SKM-1 (cell line): ENCODE data around the gene SGSM1.
A peak's percentile ranks its signal among the peaks of the same experiment; 100 is the strongest.
"Not testable (repeated sequence)": the region's sequence is repeated elsewhere in the genome, so short reads cannot be mapped to it uniquely, and the experiment has no call there.

ENCODE experiments used
- DNase-seq: peaks from one replicate; lab custom pipeline; 2025; ENCODE audit not compliant: unreplicated experiment; lab: John Stamatoyannopoulos, UW

SGSM1 gene

DNA sequence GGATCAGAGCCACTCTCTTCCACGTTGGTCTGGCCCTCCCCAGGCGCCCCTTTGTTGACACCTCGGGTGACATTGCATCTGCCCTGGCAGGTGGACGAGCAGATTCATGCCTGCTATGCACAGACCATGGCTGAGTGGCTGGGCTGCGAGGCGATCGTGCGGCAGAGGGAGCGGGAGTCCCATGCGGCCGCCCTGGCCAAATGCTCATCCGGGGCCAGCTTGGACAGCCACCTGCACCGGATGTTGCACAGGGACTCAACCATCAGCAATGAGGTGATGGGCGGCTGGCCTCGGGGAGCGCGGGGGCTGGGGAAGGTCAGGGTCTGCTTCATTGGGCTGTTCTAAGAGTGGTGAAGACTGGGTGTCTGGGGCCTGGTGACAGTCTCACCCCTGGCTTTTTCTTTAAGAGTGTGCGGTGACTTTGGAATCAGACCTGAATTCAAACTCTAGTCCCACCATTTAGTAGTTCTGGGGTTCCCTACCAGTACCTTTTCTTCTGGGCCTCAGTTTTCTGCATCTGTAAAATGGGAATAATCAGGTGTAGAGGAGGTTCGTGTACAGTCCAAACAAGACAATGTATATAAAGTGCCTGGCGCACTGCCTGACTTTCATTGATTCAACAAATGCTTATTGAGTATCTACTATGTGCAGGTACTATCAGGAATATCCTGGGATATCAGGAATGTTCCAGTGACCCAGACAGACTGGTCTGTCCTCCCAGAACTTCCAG, 87.5 kb downstream of the SGSM1 start:
- no peak for DNase-seq

DNA sequence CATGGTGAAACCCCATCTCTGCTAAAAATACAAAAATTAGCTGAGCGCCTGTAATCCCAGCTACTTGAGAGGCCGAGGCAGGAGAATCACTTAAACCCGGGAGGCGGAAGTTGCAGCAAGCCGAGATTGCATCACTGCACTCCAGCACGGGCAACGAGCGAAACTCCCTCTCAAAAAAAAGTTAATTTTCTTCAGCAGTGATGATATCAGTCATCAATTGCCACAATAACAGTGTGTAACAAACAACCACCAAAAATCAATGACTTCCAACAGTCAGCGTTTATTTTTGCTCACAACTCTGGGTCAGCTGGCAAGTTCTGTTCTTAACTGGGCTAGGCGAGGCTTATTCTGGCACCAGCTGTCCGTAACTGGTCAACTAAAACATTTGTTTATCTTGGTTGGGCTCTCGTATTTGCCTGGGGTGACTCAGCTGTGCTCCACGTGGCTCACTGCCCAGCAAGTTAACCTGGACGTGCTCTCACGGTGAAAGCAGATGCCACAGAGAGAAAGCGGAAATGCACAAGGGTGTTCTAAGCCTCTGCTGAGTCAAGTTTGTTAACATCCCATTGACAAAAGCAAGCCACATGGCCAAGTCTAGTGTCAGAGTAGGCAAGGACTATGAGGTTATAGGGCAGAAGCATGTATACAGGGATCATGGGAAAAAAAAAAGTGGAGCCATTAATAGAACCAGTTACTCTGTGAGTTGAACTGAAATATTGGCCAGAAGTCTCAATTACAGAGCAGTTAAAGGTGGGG, 88.4 kb downstream of the SGSM1 start:
- peak; percentile 88 for DNase-seq

DNA sequence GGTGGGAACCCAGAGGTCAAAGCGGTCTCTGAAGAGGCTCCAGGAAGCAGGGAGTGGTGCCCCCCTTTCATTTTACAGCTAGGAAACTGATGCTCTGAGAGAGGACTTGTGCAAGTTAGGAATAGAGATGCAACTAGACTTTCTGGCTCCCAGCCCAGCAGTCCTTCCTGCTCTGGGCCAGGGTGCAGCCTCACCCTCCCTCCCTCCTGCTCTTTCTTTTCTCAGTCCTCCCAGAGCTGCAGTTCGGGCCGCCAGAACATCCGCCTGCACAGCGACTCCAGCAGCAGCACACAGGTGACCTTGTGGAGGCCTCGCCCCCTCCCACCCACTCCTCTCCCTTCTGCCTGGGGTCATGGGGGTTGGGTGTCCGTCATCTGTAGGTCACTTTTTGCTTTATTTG, 89.0 kb downstream of the SGSM1 start:
- peak; percentile 57 for DNase-seq

DNA sequence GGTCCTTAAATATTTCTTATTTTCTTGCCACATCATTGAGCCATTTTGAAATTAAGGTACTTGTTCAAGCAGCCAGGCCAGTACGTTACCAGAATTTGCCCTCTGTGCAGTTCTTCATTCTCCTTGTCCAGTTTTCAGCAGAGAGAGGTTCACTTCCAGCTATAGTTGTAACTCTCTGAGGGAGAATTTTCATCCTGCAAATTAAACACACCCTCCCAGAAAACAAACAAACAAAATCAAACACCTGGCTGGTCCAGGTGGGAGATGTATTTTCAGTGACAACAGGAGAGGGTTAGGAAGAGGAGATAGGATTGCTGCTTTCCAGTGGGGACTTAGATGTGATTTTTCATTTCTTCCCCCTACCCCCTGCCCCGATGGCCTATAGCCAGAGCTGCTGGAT, 95.4 kb downstream of the SGSM1 start:
- DNase-seq: no peak

DNA sequence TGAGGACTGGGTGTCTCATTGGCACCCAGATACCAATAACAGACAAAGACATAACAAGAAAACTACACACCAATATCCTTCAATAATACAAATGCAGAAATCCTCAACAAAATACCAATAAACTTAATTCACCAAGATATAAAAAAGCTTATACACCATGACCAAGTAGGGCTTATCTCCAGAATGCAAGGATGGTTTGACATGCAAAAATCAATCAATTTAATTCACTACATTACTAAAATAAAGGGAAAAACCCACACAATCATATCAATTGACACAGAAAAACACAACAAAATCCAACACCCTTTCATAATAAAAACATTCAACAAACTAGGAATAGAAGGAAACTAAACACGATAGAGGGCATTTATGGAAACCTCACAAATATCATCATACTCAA, 99.9 kb downstream of the SGSM1 start:
- DNase-seq: no peak

DNA sequence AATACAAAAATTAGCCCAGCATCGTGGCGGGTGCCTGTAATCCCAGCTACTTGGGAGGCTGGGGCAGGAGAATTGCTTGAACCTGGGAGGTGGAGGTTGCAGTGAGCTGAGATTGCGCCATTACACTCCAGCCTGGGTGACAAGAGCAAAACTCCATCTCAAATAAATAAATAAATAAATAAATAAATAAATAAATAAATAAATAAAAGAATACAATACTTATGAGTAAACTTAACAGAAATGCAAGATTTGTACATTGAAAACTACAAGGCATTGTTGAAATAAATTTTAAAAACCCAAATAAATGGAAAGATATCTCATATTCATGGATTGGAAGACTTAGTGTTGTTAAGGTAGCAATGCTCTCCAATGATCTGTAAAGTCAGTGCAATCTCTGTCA, 101.1 kb downstream of the SGSM1 start:
- DNase-seq: not testable (repeated sequence)

DNA sequence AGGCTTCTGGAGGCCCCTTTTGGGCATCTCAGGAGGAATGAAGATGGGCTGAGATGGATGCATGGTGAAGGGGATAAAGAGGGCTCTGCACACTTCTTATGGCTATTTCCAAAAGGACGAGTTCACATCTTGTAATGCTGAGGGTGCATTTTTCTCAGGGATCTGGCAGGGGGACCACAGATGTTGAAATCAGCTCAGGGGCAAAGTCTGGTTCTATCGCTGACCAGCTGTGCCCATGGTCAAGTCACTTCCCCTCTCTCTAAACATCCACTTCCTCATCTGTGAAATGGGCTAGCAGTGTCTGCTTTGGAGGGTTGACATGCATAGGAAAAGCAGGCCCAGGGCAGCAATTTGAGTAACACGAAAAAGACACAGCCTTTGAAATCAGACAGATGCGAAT, 114.0 kb downstream of the SGSM1 start:
- DNase-seq: no peak

DNA sequence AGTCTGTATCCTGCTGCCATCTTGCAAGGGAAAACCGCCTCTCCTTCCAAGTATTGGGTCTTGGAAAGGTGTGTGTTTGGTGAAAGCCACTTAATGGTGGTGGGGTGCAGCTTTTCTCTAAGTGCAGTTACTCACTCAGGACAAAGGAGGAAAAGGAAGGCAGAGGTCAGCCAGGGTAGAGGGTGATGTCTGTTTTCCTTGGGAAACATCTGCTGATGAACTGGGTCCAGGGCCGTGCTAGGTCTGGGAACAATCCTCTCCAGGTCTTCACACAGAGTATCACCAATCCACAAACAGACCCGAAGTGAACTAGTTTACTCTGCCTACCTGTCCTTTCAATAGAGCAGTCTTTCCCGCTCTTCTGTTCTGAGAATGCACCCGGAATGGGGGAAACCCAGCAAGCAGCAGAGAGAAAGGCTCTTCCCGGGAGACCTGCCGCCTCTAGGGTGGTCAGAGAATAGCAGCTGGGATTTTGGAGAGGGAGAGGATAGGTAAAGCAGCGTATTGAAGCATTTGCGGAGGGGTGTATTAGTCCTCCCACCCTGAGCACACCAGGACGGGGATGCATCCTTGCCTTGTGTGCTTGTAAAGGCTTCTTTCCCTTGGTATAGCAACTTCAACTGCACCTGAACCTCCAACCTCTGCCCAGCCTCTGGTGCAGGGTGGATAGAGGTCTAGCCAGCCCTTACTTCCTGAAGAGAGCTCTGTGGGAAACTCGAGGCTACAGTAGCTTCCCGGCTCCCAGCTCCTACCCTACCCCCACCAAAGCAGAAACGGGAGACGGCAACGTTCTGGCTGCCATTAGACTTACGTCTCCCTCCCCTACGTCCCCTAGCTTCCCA, 119.8 kb downstream of the SGSM1 start:
- no peak for DNase-seq

DNA sequence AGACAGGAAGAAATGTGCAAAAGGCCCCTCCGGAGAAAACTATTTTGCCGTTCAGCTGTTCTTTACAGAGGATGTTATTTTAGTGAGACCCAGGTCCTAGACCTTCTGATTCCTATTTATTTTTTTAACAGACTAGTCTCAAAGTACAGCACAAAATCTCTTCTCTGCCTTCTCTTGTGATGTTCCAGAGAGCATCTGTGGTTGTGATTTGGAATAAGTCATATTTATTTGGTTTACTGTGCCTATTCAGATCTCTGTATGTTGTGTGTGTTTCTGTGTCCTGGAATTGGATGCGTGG, 120.4 kb downstream of the SGSM1 start:
- DNase-seq: no peak

DNA sequence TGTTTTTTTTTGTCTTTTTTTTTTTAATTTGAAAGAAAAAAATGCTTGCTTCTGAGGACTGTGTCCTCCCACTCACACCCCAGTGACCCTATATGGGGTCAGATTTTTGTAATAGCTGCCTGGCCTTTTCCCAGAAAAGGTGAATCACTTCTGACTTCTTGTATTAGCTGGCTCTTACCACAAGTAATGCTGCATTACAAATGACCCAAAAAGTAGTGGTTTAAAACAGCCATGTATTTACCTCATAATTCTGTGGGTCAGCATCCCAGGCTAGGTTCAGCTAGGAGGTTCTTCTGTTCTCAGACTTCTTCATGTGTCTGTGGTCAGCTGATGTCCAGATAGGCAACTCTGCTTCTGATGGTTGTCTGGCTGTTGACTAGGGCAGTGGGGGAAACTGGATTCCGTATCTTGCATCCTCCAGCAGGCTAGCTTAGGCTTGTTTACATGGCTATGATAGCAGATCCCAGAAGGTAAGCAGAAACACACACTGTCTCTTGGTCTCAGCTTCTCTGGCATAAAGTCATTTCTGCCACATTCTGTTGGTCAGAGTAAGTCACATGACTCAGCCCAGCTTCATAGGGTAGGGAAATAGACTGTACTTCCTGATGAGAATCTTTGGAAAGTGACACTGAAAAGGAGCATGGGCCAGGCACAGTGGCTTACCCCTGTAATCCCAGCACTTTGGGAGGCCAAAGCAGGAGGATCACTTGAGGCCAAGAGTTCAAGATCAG, 121.0 kb downstream of the SGSM1 start:
- DNase-seq: no peak

DNA sequence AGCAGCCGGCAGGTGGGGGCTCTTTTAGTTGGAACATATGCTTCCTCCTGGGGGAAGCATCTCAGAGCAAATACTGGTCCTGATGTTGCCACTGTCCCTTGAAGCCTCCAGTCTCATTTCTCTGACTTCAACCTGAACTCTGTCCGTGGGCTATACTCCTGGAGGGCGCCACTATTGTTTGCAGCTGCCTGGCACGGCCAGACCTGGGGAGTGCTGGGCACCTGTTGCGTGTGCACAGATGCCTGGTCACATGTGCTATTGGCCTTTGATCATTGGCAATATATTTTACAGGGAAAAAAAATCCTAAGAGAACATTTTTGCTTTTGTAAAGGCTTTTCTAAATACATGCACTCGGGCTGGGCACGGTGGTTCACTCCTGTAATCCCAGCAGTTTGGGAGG, 122.3 kb downstream of the SGSM1 start:
- no peak for DNase-seq

DNA sequence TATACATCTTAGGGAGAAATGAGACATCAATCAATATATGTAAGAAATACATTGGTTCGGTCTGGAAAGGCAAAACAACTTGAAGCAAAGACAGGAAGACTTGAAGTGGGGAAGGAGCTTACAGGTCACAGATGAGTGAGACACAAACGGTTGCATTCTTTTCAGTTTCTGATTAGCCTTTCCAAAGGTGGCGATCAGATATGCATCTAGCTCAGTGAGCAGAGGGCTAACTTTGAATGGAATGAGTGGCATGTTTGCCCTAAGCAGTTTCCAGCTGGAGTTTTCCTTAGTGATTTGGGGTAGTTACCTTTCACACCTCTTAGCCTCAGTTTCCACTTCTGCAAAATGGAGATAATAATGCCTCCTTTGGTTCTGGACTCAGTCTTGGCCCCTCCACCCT, 124.7 kb downstream of the SGSM1 start:
- DNase-seq: no peak

DNA sequence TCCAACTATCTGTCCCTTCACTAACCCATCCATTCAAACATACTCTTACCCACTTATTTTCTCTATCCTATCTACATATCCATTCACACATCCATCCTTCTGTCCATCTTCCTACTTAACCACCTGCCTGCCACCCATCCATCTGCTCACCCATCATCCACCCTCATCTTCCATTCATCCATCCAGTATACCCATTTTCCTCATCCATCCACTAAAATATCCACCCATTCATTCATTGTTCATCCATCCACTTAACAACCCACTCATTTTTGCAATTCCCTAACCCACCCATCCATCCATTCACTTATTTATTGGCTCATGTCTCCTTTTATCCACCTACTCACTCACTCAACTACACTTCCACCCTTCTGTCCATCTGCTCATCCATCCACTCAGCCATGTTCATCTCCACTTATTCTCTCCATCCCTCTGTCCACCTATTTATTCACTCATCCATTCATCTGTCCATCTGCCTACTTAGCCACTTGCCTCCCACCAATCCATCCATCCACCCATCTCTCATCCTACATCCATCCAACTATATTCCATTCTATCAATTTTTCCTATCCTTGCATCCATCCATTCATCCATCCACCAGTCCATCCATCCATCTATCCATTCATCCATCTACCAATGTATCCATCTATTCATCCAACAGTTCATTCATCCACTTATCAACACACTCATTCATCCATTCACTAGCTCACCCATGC, 129.9 kb downstream of the SGSM1 start:
- DNase-seq: no peak

DNA sequence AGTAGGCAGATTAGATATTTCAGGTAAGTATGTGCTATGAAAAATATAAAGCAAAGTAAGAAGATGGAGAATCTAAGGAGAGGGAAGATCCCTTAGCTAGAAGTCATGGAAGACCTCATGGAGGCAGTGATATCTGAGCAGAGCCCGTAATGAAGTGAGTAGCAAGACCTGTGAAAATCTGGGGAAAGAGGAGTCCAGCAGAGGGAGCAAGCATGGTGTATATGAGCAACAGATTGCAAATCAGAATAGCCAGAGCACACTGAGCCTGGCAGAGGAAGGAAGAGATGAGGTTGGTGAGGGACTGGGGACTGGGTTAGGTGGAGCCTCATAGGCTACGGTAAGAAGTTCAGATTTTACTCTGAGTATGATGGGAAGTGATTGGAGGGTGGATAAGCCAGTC, 131.1 kb downstream of the SGSM1 start:
- DNase-seq: peak; percentile 47

DNA sequence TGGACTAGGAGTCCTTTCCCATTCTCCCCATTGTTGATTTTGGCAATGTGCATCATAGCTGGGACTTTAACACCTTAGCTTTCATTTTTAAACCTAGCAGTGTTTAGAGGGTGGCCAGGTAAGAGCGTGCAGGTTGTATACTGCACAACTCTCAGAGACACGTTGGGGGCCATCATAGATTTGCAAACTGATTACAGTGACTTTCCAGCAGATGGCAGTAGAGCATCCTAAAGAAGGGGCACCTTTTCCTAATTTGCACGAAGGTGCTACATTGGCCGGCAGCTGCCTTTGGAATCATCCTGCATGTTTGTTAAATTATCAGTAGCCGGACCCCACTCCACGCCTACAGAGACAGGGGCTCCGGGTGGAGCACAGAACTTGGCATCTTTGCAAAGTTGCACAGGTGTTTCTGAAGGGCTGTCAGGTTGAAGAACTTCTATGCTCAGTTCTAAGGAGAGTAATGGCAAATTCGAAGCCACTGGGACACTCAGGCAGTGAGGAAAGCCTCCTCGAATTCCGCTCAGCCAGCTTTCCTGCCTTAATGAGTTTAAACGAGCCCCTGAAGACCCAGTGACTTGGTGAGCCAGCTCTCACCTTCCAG, 132.8 kb downstream of the SGSM1 start:
- DNase-seq: no peak

DNA sequence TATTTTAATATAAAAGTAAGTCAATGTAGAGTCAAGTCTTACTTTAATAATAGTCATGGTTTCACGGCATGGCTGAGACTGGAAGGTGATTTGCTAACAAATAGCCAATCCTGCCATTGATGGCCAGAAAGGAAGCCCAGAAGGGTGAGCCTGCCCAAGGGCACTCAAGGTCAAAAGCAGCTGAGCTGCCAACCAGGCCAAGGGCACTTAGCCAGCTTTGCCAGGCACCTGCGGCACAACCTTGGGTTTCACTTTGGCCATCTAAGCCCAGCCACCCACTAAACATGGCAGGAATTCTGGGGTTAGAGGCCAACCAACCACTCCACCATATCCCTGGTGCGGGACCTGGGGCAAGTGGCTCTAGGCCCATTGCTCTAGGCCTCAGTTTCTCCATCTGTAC, 136.3 kb downstream of the SGSM1 start:
- no peak for DNase-seq

DNA sequence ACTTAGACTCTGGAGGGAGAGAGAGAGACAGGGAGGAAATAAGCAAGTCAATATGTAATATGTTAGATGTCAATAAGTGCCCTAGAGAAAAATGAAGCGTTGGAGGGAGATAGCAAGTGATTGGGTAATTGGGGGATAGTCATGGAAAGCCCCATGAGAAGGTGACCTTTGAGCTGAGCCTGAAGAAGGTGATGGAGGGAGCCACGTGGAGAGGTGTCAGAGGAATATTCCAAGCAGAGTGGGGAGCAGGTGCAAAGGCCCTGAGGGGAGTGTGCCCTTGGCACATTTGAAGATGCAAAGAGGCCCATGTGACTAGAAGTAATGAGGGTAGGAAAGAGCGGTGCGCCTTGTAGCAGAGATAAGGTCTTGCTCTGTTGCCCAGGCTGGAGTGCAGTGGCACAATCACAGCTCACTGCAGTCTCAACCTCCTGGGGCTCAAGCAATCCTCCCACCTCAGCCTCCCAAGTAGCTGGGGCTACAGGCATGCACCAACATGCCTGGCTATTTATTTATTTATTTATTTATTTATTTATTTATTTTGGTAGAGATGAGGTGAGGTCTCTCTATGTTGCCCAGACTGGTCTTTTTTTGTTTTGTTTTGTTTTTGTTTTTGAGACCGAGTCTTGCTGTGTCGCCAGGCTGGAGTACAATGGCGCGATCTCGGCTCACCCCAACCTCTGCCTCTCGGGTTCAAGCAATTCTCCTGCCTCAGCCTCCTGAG, 138.4 kb downstream of the SGSM1 start:
- no peak for DNase-seq

DNA sequence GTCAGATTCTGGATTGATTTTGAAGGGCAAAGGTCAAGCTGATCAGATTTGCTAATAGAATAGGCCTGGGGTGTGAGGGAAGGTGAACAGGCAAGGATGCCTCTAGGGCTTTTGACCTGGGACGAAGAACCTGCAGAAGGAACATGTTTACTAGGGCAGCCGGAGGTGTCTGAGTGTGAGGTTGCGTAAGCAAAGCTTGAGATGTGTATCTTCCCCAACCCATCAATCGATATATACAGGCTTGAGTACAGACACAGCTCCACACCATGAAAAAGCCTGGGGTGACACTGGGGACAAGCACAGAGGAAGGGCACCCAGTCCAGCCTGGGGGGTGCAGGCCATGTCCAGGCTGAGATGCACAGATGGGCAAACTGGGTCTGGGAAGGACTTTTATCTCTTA, 139.4 kb downstream of the SGSM1 start:
- DNase-seq: no peak

DNA sequence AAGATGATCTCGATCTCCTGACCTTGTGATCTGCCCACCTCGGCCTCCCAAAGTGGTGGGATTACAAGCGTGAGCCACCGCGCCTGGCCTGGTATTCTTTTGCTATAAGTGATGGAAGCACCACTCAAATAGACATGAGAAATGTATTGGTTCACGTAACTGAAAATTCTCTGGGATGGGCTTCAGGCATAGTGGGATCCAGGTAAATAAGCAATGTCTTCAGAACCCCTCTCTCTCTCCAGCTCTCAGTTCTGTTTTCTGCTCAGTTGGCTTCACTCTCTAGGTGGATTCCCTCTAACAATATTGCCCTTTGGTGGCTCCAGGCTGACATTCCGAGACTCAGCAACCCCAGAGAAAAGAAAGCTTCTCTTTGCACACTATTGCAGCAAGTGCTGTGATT, 141.4 kb downstream of the SGSM1 start:
- no peak for DNase-seq

DNA sequence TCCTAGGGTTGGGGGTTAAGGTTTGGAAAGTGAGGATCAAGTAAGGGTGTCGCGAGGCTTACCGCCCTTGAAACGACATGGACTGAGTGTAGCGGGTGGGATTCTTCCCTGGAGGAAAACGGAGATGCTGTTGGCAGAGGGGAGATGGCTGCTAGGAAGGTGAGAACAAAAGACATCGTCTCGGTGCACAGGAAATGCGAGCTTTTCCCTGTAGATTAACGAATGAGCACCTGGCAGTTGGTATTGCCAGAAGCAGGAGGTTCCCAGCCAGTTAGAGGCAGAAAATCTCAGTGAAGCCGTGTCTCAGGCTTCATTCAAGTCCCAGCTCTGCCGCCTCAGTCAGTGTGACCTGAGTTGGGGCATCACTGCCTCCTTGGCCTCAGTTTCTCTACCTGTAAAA, 141.9 kb downstream of the SGSM1 start:
- DNase-seq: no peak
